ENCODE results near the gene DENND6B. TPM values are rescaled to one million over a fixed set of nuclear protein-coding genes. Genes with fewer than 3 reads are reported as not detected.

The DENND6B gene
- total RNA-seq, 2 donors from 2014 or later, result 3.4 to 7.3 TPM

DNA sequence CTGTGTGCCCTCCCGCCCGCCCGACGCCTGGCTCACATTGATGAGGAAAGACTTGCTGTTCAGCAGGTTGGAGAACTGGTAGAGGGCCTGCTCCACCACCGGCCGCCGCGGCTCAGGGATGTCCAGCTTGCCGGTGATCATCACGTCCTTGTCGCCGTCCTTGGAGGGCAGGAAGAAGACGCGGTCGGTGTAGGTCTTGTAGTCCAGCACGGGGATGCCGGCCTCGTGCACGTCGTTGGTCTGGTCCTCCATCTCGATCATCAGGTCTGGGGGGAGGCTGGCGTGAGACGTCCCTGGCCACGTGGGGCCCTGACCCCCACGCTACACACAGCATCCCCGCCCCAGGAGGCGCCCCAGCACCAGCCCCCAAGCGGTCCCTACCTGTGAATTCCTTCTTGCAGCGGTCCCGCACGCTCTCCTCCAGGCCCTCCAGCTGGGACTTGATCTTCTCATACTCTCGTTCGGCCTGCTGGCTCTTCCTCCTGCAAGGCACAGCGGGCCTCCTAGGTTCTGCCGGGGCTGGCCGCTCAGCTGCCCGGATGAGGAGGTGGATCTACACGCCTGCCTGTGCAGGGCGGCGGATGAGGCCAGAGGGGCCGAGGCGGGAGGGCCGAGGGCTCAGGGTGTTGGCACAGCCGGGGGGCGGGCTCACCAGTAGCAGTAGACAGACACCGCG lies 46.0 kb downstream of the DENND6B start:
- Histone ChIP-seq H3K4me1 (peaks cover 29% of the 10 kb centered on the region), H3K9me3 (no peaks in the 10 kb centered on the region), H3K27me3 (no peaks in the 10 kb centered on the region), H3K4me3 (no peak overlapping the region), H3K36me3 (replicated peaks in 1 of 2; ENCODE audit: insufficient read depth in 1 of 2, low read depth in 2 of 2) (peaks cover 18 to 28% of the 10 kb centered on the region in 2 donors), H3K27ac (peak overlapping the region in 3 of 4 donors; percentile 75 to 89 (median 85))
- WGBS, 2 donors, result 95 to 96% methylated on average over 31 to 35 of the region's 47 CpGs
- intact Hi-C loops (cut with DNase I), result no loop called here
- DNase-seq (no peak), ATAC-seq (no peak)
- TF ChIP-seq, protein P1, sequence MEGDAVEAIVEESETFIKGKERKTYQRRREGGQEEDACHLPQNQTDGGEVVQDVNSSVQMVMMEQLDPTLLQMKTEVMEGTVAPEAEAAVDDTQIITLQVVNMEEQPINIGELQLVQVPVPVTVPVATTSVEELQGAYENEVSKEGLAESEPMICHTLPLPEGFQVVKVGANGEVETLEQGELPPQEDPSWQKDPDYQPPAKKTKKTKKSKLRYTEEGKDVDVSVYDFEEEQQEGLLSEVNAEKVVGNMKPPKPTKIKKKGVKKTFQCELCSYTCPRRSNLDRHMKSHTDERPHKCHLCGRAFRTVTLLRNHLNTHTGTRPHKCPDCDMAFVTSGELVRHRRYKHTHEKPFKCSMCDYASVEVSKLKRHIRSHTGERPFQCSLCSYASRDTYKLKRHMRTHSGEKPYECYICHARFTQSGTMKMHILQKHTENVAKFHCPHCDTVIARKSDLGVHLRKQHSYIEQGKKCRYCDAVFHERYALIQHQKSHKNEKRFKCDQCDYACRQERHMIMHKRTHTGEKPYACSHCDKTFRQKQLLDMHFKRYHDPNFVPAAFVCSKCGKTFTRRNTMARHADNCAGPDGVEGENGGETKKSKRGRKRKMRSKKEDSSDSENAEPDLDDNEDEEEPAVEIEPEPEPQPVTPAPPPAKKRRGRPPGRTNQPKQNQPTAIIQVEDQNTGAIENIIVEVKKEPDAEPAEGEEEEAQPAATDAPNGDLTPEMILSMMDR (IDR thresholded peaks at IDR 0.05), result no peak
- no peak for TF ChIP-seq POLR2A (IDR thresholded peaks at IDR 0.05)

DNA sequence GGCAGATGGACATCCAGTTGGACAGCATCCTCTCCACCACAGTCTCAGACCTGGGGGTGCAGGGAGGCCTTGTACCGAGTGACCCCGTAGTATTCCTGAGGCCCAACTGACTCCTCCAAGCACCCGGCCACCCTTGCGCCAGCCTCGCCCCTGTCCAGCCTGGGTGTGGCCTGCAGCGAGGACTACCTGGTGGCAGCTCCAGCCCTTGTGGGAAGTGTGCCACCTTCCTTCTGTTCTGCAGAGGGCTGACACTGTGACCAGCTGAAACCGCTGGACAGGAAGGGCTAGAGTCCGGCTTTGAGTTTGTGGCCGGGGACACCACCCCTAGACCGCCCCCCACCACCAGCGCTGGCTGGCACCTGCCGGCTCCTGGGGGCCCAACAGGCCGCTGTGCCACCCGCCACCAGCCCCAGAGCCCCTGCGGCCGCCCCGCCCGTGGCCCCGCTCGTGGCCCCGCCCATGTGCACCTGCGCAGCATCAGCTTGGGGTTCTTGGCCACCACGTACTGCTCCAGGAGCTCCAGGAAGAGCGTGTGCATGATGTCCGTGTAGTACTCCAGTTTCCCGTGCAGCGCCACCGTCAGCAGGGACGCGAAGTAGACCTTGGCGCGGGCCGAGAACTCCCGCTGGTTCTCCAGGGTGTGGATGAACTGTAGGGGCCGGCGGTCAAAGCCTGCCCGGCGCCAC lies 46.6 kb downstream of the DENND6B start:
- intact Hi-C loops (cut with DNase I), result no loop called here
- H3K36me3 ChIP-seq (replicated peaks in 1 of 2; ENCODE audit: insufficient read depth in 1 of 2, low read depth in 2 of 2), result peaks cover 18 to 27% of the 10 kb centered on the region in 2 donors
- H3K27me3 ChIP-seq, result no peaks in the 10 kb centered on the region
- no peak overlapping the region for H3K4me3 ChIP-seq
- ATAC-seq (no peak), DNase-seq (no peak)
- H3K4me1 ChIP-seq, result peaks cover 26% of the 10 kb centered on the region
- 96% methylated on average over 32 of the region's 38 CpGs; no CpG with 5 or more reads in 1 of the 2 donors for WGBS, 2 donors
- H3K9me3 ChIP-seq, result no peaks in the 10 kb centered on the region
- TF ChIP-seq POLR2A (IDR thresholded peaks at IDR 0.05), result no peak
- TF ChIP-seq, protein P1 (IDR thresholded peaks at IDR 0.05), result no peak
- H3K27ac ChIP-seq, result peak overlapping the region in 2 of 4 donors; percentile 16 to 75

DNA sequence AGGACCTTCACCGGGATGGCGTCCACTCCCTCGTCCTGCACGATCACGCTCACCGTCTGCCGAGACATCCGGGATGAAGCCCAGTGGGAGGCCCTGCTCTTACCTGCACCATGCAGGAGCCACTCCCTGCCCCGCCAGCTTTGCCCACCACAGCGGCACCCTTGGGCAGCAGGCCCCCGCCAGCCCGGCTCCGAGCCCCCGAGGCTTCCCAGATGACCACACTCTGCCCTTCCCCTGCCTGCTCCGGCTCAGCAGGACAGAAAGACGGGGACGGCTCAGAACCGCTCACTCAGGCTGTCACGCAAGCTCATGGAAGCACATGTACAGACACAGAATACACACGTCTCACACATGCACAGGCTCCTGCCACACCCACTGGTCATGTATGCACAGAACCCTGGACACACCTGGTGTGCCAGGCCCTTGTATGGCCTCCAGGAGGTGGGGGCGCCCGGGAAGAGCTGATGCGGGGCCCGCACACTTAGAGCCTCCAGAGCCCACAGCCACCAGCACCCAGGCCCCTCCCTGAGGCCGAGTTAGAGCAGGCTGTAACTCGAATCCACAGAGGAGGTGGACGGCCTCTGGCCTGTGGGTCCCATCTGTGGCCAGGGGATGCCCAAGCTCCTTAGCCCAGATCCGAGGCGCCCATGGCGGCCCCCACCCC lies 47.7 kb downstream of the DENND6B start:
- Histone ChIP-seq H3K9me3 (no peaks in the 10 kb centered on the region), H3K4me1 (peaks cover 25% of the 10 kb centered on the region), H3K4me3 (no peak overlapping the region), H3K36me3 (replicated peaks in 1 of 2; ENCODE audit: insufficient read depth in 1 of 2, low read depth in 2 of 2) (peaks cover 18 to 27% of the 10 kb centered on the region in 2 donors), H3K27me3 (no peaks in the 10 kb centered on the region), H3K27ac (no peak overlapping the region)
- intact Hi-C loops (cut with DNase I), result no loop called here
- no peak for TF ChIP-seq POLR2A (IDR thresholded peaks at IDR 0.05)
- TF ChIP-seq, protein P1 (IDR thresholded peaks at IDR 0.05), result no peak
- DNase-seq (no peak), ATAC-seq (no peak)
- 93 to 97% methylated on average over 10 to 30 of the region's 30 CpGs for WGBS, 2 donors

DNA sequence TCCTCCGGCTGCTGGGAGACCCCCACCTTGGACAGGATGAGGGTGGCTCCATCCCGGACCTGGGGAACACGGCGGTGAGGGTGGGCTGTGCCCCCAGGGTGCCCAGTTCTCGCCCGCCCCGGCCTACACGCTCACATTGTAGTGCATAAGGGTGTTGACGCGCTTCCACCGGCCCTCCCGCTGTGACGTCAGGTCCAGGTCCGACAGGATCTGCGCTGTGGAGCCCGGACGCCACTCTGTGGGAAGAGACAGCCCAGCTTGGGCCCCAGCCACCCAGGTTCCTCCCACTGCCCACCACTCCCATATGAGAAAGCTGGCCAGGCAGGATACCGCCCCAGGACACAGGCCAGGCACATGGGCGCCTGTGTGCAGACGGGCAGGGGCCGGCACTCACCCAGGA lies 48.4 kb downstream of the DENND6B start:
- H3K36me3 ChIP-seq (replicated peaks in 1 of 2; ENCODE audit: insufficient read depth in 1 of 2, low read depth in 2 of 2), result peaks cover 18 to 27% of the 10 kb centered on the region in 2 donors
- H3K27ac ChIP-seq, result no peak overlapping the region
- H3K4me1 ChIP-seq, result peaks cover 26% of the 10 kb centered on the region
- ATAC-seq, result no peak
- DNase-seq, result no peak
- intact Hi-C loops (cut with DNase I), result no loop called here
- no peaks in the 10 kb centered on the region for H3K9me3 ChIP-seq
- H3K27me3 ChIP-seq, result no peaks in the 10 kb centered on the region
- TF ChIP-seq POLR2A (IDR thresholded peaks at IDR 0.05), result no peak
- TF ChIP-seq, protein P1 (IDR thresholded peaks at IDR 0.05), result no peak
- no peak overlapping the region for H3K4me3 ChIP-seq
- WGBS, 2 donors, result 91 to 97% methylated on average over 18 to 21 of the region's 21 CpGs

Measured in body of pancreas (tissue), 4 donors.